GM12874 (cell line): ENCODE results near the gene PABPC1L.
A peak's percentile ranks its signal among the peaks of the same experiment; 100 is the strongest.

Experiments
- TF ChIP-seq, protein P1 (sequence below): IDR thresholded peaks from 2 replicates; pipeline ENCODE4 v1.5.1; 2011; ENCODE audit warnings: low read depth, mild to moderate bottlenecking, control low read depth, low read length, moderate library complexity; ENCODE audit not compliant: insufficient read depth

The PABPC1L gene

DNA sequence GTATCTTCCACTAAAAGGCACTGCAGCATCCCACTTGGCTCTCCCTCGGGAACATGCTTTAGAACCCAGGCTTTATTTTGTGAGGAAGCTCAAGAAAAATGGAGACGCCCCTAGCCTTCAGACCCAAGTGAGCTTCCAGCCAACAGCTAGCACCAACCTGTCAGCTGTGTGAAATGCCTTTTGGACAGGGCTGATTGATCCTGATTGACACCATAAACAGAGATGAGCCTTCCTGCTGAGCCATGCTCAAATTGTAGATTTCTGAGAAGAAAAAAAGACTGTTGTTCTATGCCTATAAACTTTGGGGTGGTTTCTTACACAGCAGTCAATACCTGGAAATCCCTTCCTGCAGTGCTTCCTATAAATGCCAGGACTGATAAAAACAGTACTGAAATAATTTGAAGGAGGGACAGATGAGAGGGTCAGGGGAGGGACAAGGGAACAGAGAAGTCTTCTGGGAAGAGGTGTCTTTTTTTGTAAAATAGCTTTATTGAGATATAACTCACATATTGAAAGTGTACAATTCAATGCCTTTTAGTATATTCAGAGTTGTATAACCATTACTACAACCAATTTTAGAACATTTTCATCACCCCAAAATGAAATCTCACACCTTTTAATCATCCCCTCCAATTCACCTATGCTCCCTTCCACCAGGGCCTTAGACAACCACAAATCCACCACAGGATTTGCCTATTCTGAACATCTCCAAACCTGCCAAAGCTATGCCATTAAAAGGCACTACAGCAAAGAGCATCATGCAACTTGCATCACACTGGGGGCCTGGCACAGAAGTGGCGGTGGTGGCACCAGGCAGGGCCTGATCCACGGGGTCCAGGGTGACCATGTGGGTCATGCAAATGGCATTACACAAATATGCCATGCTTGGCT is 53.7 kb downstream of the PABPC1L start:
- TF ChIP-seq, protein P1, sequence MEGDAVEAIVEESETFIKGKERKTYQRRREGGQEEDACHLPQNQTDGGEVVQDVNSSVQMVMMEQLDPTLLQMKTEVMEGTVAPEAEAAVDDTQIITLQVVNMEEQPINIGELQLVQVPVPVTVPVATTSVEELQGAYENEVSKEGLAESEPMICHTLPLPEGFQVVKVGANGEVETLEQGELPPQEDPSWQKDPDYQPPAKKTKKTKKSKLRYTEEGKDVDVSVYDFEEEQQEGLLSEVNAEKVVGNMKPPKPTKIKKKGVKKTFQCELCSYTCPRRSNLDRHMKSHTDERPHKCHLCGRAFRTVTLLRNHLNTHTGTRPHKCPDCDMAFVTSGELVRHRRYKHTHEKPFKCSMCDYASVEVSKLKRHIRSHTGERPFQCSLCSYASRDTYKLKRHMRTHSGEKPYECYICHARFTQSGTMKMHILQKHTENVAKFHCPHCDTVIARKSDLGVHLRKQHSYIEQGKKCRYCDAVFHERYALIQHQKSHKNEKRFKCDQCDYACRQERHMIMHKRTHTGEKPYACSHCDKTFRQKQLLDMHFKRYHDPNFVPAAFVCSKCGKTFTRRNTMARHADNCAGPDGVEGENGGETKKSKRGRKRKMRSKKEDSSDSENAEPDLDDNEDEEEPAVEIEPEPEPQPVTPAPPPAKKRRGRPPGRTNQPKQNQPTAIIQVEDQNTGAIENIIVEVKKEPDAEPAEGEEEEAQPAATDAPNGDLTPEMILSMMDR, result no peak

DNA sequence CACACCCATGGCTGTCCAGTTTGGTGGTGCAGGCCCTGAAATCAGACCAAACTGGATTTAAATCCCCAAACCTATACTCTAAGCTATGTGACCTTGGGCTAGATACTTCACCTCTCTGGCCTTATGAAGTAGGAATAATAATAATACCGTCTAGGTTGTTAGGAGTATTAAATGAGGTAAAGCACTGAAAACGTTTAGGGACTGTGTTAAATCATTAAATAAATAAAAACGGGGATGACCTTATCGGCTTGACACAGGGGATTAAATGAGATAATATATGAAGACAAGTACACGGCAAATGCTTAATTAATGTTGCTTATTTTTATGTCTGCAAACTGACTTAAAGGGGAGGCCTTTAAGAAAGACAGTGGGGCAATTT is 55.8 kb downstream of the PABPC1L start:
- TF ChIP-seq, protein P1, result no peak

DNA sequence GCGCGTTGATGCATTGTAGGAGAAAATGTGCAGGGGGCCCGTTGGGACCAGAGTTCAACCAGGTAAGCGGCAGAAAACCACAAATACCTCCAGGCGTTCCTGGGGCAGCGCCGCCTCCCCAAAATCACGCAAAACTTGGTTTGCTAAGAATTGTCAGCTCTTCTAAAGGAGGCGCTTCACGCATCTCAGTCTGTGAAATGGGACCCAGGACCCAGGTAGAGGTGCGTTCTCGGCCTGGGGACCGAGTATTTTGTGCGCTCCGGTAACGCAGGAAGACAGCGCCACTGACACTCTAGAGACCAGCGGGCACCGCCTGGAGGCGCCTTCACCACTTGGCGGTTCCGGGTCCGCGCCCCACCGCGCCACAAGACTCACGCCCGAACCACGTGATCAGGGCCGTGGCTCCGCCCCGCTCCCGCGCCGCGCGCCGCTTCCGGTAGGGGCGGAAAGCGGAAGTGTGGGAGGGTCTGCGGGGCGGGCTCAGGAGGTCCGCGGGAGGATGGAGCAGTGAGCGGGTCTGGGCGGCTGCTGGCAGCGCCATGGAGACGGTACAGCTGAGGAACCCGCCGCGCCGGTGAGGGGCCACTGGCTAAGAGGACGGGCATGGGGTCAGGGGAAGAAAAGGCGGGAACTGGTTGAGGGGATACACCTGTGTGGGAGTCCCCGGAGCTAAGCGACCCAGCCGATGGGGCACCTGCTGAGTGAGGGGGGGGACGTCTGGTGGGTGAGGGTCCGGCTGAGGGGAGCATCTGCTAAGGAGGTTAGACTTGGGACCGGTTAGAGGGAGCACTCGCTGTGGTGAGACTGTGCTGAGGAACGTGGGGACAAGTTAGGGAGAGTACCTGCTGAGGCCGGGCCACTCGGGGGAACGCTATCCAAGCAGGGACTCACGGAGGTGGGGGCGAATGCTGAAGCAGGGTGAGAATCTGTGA is 56.4 kb downstream of the PABPC1L start, which contains the start of gene STK4:
Gene STK4, plus strand, starts transcription at position 483 of the 932 bp plus-strand sequence. Its CDS starts 57 bp downstream, at position 540.
- TF ChIP-seq, protein P1, result peak; percentile 68

DNA sequence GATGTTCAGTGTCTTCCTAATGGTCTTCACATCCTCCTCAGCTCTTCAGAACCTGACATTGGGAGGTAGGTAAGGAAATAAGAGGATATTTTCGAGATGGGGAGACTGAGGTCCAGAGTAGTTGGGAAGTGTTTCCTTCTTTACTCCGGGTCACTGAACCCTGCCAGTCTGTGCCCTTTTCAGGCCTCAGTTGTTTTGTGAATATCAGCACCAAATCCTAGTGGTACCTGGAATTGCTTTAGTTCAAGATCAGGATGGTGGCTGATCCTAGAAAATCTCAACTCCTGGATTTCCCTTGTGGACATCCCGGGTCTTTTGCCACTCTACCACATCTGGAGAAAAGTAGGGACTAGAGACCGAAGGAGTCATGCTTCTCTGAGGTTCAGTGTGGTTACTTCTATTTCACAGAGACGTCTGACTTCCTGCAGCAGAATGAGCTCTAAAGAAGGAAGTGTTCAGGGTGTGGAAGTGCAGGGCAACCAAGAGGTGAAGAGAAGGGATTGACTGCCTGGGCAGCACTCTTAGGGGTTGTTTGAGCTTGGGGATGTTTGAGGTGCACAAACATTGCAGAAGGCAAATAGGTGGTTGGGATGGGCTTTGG is 57.4 kb downstream of the PABPC1L start:
- TF ChIP-seq, protein P1, result no peak

DNA sequence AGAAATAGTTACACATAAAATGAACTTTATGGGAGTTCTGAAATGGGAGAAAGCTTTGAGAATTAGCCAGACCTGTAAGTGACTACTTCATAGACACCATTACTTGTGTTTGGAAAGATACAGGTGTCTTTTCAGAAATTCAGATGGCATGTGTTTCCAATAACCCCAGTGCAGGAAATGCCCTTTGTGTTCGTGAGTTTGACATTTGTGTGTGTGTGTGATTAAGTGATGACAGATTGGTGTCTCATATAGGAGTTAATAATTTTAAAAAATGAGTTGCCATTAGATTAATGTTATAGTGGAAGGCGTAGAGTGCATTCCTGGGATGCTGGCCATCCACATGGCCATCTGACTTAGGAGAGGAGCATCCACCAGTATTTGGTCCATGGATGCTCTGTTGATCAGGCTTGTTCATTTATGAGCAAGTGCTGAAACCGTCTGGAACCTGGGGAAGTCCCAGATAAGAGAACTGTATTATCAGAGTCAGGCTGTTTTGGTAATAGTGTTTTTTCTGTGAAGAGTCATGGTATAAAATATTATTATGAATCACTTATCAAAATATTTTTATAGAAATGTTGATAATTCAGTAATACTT is 59.5 kb downstream of the PABPC1L start:
- TF ChIP-seq, protein P1, result no peak

DNA sequence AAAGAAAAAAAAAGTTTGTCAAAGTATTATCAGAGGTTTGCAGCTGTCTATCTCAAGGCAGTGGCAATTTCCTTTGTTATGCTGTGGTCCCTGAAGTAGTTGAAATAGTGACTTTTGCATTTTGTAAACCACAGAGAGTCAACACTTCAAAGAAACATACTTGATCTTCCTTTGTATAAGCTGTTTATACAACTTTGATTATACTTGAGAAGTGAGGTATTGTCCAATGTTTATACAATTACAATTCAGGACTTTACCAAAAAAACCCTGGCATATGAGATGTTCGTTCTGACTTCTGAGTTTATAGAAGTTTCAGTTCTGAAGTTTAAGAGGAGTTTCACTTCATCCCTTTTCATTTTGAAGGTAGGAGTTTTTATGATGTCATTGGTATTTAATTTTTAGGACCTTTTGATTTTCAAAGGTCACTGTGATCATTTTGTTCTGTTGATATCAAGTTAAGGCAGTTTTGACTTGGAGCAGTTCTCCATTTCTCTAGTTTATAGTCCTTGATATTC is 60.4 kb downstream of the PABPC1L start:
- TF ChIP-seq, protein P1, result no peak

DNA sequence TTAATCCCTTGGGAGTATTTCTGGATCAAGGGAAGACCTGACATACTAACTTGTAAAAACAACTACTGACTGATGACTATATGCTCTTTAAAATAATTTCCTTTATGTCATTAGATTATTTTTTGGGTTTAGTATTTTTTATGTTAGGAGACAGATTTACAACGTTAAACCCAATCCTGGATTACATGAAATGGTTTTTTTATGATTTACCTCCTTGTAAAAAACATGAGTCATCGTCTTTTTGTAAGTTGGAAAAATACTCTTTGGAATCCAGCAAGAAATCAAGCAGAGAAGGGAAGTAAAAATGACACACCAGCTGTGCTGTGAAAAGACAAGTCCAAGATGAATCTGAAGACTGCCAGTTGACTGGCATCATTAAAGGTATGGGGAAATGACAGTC is 63.2 kb downstream of the PABPC1L start:
- TF ChIP-seq, protein P1, result no peak
